ENCODE results near the gene GALNT12. TPM values are rescaled to one million over a fixed set of nuclear protein-coding genes. Genes with fewer than 3 reads are reported as not detected.
A peak's percentile ranks its signal among the peaks of the same experiment; 100 is the strongest.

The GALNT12 gene
- total RNA-seq, 1 donor from 2014 or later: 12.9 TPM

- H3K27ac Mint-ChIP-seq: peak overlapping the region; percentile 15
- H3K36me3 Mint-ChIP-seq (ENCODE audit: insufficient read depth): no peaks in the 10 kb centered on the region
- no peak for DNase-seq (ENCODE audit: low spot score, unreplicated experiment)
- no peaks in the 10 kb centered on the region for H3K9me3 Mint-ChIP-seq (ENCODE audit: low read depth)
- H3K27me3 Mint-ChIP-seq: peaks cover 25% of the 10 kb centered on the region
- H3K4me1 Mint-ChIP-seq (ENCODE audit: low read depth): peaks cover 33% of the 10 kb centered on the region
- no peak for TF ChIP-seq CTCF (IDR thresholded peaks at IDR 0.05; ENCODE audit: unreplicated experiment)
- H3K4me3 Mint-ChIP-seq (ENCODE audit: low read depth): peak overlapping the region; percentile 72
Measured at GRCh38 chr9:98809311-98810101, 2.0 kb downstream of the GALNT12 start.

DNA sequence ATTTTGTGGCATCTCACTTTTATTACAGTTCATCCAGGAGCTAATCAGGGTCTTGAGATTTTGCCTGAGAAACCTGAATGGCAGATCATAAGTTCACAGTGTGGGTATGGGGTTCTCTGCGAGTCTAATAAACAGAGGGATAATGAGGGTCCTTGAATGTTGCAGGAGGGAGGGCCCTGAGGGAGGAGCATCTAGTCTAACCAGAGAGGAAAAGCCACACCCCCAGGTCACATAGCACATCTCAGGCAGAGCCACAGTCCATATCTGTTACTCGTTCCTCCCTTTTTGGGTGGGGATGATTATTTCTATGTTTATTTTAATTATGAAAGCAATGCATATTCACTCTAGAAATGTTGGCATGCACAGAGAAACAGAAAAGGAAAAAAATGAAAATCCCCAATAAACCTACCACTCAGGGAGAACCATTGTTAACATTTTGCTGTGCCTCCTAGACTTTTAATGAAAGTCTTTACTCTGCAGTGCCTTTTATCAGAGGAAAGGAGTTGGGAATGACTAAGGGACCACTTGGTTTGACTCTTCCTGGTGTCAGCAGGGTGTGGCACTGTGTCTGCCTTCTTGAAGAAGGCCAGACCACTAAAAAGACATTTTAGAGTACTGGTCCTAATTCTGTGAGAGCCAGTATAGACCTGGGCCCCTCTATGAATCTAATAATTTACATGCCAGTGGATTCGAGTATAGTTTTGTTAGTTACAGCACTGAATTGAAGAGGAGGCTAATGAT, 2.8 kb downstream of the GALNT12 start:
- no peaks in the 10 kb centered on the region for H3K36me3 Mint-ChIP-seq (ENCODE audit: insufficient read depth)
- no peak overlapping the region for H3K4me3 Mint-ChIP-seq (ENCODE audit: low read depth)
- H3K4me1 Mint-ChIP-seq (ENCODE audit: low read depth): peaks cover 30% of the 10 kb centered on the region
- H3K27me3 Mint-ChIP-seq: peaks cover 25% of the 10 kb centered on the region
- no peak for TF ChIP-seq CTCF (IDR thresholded peaks at IDR 0.05; ENCODE audit: unreplicated experiment)
- no peaks in the 10 kb centered on the region for H3K9me3 Mint-ChIP-seq (ENCODE audit: low read depth)
- no peak for DNase-seq (ENCODE audit: low spot score, unreplicated experiment)
- peak overlapping the region; percentile 15 for H3K27ac Mint-ChIP-seq

DNA sequence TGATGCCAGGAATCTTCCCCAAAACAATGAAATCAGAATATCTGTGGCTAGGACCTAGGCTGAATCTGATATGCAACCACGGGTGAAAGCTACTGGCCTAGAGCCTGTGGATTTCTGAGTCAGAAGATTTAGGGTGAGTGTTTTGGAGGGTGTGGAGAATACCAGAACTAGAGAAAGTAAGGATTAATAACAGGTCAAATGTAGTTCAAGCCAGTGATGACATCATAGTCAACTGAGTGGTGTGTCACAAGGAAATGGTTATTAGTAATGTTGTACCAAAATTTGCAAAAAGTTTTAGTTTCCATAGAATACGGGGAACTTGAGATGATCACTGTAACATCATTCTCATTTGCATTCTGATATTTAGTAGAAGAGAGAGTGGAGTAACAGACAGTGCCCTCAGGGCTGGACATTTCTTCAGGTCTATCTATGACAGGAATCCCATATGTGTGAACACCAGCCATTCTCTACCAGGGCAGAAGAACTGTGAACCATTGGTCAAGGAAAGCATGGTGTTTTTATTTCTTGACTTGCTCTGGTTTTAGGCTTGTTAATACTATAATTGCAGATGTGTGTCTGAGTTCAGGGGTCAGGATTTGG, 3.7 kb downstream of the GALNT12 start:
- Mint-ChIP-seq H3K4me3 (ENCODE audit: low read depth) (no peak overlapping the region), H3K27me3 (peaks cover 25% of the 10 kb centered on the region), H3K36me3 (ENCODE audit: insufficient read depth) (no peaks in the 10 kb centered on the region), H3K4me1 (ENCODE audit: low read depth) (peaks cover 24% of the 10 kb centered on the region), H3K9me3 (ENCODE audit: low read depth) (no peaks in the 10 kb centered on the region), H3K27ac (no peak overlapping the region)
- no peak for DNase-seq (ENCODE audit: low spot score, unreplicated experiment)
- no peak for TF ChIP-seq CTCF (IDR thresholded peaks at IDR 0.05; ENCODE audit: unreplicated experiment)

DNA sequence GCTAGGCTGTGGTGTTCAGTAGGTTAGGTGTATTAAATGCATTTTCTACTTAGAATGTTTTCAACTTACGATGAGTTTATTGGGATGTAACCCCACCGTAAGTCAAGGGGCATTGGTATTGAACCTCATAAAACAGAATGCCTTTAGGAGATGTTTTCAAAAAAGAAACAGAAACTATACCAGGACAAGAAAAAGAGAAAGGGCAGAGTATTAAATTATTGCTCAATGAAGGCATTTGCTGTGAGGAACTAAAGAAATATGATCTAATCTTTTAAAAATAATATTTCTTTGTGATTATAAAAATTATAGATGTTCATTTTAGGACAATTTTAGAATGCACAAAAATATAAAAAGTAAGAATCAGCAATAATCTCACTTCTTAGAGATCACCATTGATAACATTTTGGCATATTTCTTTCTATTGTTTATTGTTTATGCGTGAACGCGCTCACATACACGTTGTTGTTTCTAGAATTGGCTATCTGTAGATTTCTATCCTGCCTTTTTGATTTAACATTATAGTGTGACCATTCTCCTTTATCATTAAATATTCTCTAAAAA, 8.0 kb downstream of the GALNT12 start:
- no peak for TF ChIP-seq CTCF (IDR thresholded peaks at IDR 0.05; ENCODE audit: unreplicated experiment)
- no peak overlapping the region for H3K27ac Mint-ChIP-seq
- no peak overlapping the region for H3K4me3 Mint-ChIP-seq (ENCODE audit: low read depth)
- H3K36me3 Mint-ChIP-seq (ENCODE audit: insufficient read depth): no peaks in the 10 kb centered on the region
- H3K9me3 Mint-ChIP-seq (ENCODE audit: low read depth): no peaks in the 10 kb centered on the region
- H3K27me3 Mint-ChIP-seq: no peaks in the 10 kb centered on the region
- DNase-seq (ENCODE audit: low spot score, unreplicated experiment): no peak
- H3K4me1 Mint-ChIP-seq (ENCODE audit: low read depth): no peaks in the 10 kb centered on the region

GRCh38 chr9:98818764-98819163, 11.3 kb downstream of the GALNT12 start:
- H3K4me3 Mint-ChIP-seq (ENCODE audit: low read depth): no peak overlapping the region
- TF ChIP-seq CTCF (IDR thresholded peaks at IDR 0.05; ENCODE audit: unreplicated experiment): no peak
- no peaks in the 10 kb centered on the region for H3K4me1 Mint-ChIP-seq (ENCODE audit: low read depth)
- no peak overlapping the region for H3K27ac Mint-ChIP-seq
- peaks cover 2% of the 10 kb centered on the region for H3K36me3 Mint-ChIP-seq (ENCODE audit: insufficient read depth)
- H3K27me3 Mint-ChIP-seq: no peaks in the 10 kb centered on the region
- DNase-seq (ENCODE audit: low spot score, unreplicated experiment): no peak
- H3K9me3 Mint-ChIP-seq (ENCODE audit: low read depth): no peaks in the 10 kb centered on the region

Measured in progenitor cell of endocrine pancreas (in vitro differentiated cells).